HL-60 (cell line): ENCODE data around the gene TMEM131L.

Experiments
- DNase-seq, 2 experiments: peaks; one replicate each; pipeline ENCODE4 v3.0.0-alpha.2; 2010 to 2020; ENCODE audit warnings: low read depth in 1 of 2, low spot score in 1 of 2
- H3K27ac ChIP-seq: fragments of 250-450 bp; sonication (Bioruptor Pico); replicated peaks from 2 replicates; pipeline ENCODE4 v1.5.1; 2020; ENCODE audit warnings: mild to moderate bottlenecking, moderate library complexity
- H3K27me3 ChIP-seq: fragments of 250-450 bp; sonication (Bioruptor Pico); 2 replicates; pipeline ENCODE4 v1.5.1; 2021; ENCODE audit warnings: mild to moderate bottlenecking, moderate library complexity; ENCODE audit not compliant: insufficient read depth, poor library complexity, severe bottlenecking
- H3K4me3 ChIP-seq: replicated peaks from 2 replicates; pipeline ENCODE4 v1.5.1; 2011; ENCODE audit warnings: mild to moderate bottlenecking, control low read depth, low read length; ENCODE audit not compliant: insufficient read depth
- CTCF ChIP-seq: IDR thresholded peaks from one replicate; pipeline ENCODE4 v1.5.1; 2011; ENCODE audit warnings: low read length, control low read depth, inconsistent platforms; ENCODE audit not compliant: insufficient read depth
- GABPA ChIP-seq: IDR thresholded peaks from 2 replicates; pipeline ENCODE4 v1.6.1; 2012; ENCODE audit warnings: low read depth
- POLR2AphosphoS5 ChIP-seq: IDR thresholded peaks from 2 replicates; pipeline ENCODE4 v1.6.1; 2012; ENCODE audit warnings: low read depth
- SPI1 ChIP-seq: IDR thresholded peaks from 2 replicates; pipeline ENCODE4 v1.6.1; 2012; ENCODE audit warnings: low read depth, mild to moderate bottlenecking, borderline replicate concordance
- TF ChIP-seq, protein P1 (sequence below): IDR thresholded peaks from 2 replicates; pipeline ENCODE4 v1.6.1; 2012; ENCODE audit warnings: low read depth; ENCODE audit not compliant: insufficient replicate concordance

The TMEM131L gene

DNA sequence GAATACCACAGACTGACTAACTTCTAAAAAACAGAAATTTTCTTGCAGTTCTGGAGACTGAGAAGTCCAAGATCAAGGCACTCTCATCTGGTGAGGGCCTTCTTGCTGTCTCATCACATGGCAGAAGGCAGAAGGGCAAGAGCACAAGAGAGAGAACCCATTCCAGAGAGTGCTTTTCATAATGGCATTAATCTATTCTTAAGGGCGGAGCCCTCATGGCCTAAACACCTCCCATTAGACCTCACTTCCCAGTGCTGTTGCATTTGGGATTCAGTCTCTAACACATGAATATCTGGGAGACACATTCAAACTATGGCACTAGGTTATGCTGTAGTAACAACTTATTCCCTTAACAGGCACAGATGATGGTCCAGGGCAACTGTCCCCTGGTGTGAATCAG lies 180.8 kb downstream of the TMEM131L start:
- TF ChIP-seq CTCF (no peak), SPI1 (no peak), POLR2AphosphoS5 (no peak)
- TF ChIP-seq, protein P1, sequence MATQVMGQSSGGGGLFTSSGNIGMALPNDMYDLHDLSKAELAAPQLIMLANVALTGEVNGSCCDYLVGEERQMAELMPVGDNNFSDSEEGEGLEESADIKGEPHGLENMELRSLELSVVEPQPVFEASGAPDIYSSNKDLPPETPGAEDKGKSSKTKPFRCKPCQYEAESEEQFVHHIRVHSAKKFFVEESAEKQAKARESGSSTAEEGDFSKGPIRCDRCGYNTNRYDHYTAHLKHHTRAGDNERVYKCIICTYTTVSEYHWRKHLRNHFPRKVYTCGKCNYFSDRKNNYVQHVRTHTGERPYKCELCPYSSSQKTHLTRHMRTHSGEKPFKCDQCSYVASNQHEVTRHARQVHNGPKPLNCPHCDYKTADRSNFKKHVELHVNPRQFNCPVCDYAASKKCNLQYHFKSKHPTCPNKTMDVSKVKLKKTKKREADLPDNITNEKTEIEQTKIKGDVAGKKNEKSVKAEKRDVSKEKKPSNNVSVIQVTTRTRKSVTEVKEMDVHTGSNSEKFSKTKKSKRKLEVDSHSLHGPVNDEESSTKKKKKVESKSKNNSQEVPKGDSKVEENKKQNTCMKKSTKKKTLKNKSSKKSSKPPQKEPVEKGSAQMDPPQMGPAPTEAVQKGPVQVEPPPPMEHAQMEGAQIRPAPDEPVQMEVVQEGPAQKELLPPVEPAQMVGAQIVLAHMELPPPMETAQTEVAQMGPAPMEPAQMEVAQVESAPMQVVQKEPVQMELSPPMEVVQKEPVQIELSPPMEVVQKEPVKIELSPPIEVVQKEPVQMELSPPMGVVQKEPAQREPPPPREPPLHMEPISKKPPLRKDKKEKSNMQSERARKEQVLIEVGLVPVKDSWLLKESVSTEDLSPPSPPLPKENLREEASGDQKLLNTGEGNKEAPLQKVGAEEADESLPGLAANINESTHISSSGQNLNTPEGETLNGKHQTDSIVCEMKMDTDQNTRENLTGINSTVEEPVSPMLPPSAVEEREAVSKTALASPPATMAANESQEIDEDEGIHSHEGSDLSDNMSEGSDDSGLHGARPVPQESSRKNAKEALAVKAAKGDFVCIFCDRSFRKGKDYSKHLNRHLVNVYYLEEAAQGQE: no peak
- Histone ChIP-seq H3K27ac (no peak overlapping the region), H3K27me3 (no peaks in the 10 kb centered on the region), H3K4me3 (no peak overlapping the region)
- no peak for DNase-seq

- Histone ChIP-seq H3K27ac (no peak overlapping the region), H3K4me3 (no peak overlapping the region), H3K27me3 (no peaks in the 10 kb centered on the region)
- TF ChIP-seq SPI1 (no peak), GABPA (no peak), POLR2AphosphoS5 (no peak), CTCF (no peak)
- TF ChIP-seq, protein P1: no peak
- DNase-seq: no peak
Observed at GRCh38 chr4:153647975-153648374, 181.8 kb downstream of the TMEM131L start.

- no peak overlapping the region for H3K27ac ChIP-seq
- TF ChIP-seq, protein P1: no peak
- TF ChIP-seq GABPA (no peak), CTCF (no peak), POLR2AphosphoS5 (no peak), SPI1 (no peak)
- no peak overlapping the region for H3K4me3 ChIP-seq
- H3K27me3 ChIP-seq: no peaks in the 10 kb centered on the region
- peak in 1 of 2 experiments; percentile 37 for DNase-seq
Observed at GRCh38 chr4:153649572-153649991, 183.4 kb downstream of the TMEM131L start.
